PFSK-1 (cell line): ENCODE data around the gene ANO6.
A peak's percentile ranks its signal among the peaks of the same experiment; 100 is the strongest.

ENCODE experiments used
- FOXP2 ChIP-seq: optimal IDR thresholded peaks from 2 replicates; pipeline ENCODE3; 2011; ENCODE audit warnings: borderline replicate concordance, control low read depth, inconsistent platforms; ENCODE audit not compliant: insufficient read depth; ENCODE audit errors: extremely low read length, extremely low read depth
- POLR2AphosphoS5 ChIP-seq: IDR thresholded peaks from 2 replicates; pipeline ENCODE4 v1.6.1; 2012; ENCODE audit warnings: low read depth, mild to moderate bottlenecking, control low read depth, low read length, moderate library complexity
- REST ChIP-seq, 2 experiments: IDR thresholded peaks; 2 replicates each; pipeline versions ENCODE4 v1.6.1 to v1.8.0; 2011 to 2012; ENCODE audit warnings: low read depth in 2 of 2, low read length in 2 of 2, control low read depth in 1 of 2, inconsistent platforms in 1 of 2, mild to moderate bottlenecking in 1 of 2, moderate library complexity in 1 of 2; ENCODE audit not compliant: insufficient read depth in 1 of 2
- SIN3A ChIP-seq: IDR thresholded peaks from 2 replicates; pipeline ENCODE4 v1.6.1; 2012; ENCODE audit warnings: mild to moderate bottlenecking, low read length, moderate library complexity, borderline replicate concordance; ENCODE audit not compliant: insufficient read depth
- TAF1 ChIP-seq: IDR thresholded peaks from 2 replicates; pipeline ENCODE4 v1.6.1; 2012; ENCODE audit warnings: low read length, control low read depth, borderline replicate concordance; ENCODE audit not compliant: insufficient read depth

ANO6 gene

DNA sequence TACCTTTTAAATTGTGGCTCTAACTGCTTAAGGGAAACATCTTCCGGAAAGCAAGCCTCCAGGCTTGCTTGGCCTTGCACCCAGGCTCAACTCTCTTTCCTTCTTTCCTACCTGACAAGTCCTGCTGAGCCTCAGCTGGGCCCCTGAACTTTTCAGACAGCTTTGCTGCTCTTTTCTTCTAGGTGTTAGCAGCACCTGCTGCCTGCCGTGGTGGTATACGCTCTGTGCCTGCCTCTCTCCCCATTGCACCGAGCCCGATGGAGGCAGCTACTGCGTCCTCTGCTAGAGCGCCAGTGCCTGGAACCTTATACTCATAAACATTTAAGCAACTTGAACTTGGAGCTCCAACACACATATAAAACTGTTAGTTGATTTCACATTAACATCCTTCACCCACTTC, 195.7 kb downstream of the ANO6 start:
- TF ChIP-seq FOXP2 = no peak
- no peak for TF ChIP-seq SIN3A
- TF ChIP-seq POLR2AphosphoS5 = no peak
- no peak for TF ChIP-seq REST (IDR thresholded peaks at IDR 0.05; ENCODE audit: insufficient read depth in 1 of 2, low read depth in 2 of 2, low read length in 2 of 2)
- no peak for TF ChIP-seq TAF1

DNA sequence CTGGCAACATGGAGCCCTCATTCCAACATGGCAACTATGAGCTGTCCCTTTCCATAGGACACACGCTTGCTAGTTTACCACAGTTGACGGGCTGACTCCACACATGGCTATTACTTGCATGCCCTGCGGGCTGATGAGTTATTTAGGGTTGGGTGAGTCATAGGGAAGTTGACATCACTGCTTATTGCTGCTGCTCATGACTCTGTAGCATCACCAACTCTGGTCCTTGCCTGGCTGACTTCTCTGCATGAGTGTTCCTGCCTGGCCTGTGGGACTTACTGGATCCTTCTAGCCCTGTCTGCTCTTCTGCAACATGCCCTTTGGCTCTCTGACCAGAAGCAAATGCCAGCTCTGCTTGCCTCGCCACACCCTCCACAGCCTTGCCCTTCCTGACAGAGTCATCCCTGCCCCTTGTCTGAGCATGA, 199.5 kb downstream of the ANO6 start:
- TF ChIP-seq FOXP2 = peak; percentile 72
- TF ChIP-seq REST (IDR thresholded peaks at IDR 0.05; ENCODE audit: insufficient read depth in 1 of 2, low read depth in 2 of 2, low read length in 2 of 2) = 0 out of 4 replicates have a peak, but pooled peaks of 1 of the 2 experiments have one; percentile 11
- no peak for TF ChIP-seq TAF1
- TF ChIP-seq POLR2AphosphoS5 = no peak
- no peak for TF ChIP-seq SIN3A

DNA sequence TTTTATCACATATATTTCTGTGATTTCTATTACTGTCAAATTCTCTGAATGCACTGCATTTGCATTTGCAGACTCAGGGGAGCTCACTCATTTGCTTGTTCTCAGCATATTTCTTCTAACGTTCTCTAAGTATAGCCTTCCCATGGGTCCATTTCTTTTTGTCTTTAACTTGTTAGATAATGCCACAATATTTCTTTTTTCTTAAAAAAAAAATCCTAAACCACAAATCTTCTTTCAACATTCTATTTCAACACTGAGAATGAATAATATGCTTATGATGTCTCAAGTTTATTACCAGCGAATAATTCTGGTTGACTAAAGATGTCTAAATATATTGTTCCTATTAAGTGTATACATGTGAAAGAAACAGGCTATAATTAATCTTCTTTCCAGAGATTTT, 200.2 kb downstream of the ANO6 start:
- TF ChIP-seq TAF1 (no peak), REST (IDR thresholded peaks at IDR 0.05; ENCODE audit: insufficient read depth in 1 of 2, low read depth in 2 of 2, low read length in 2 of 2) (no peak), POLR2AphosphoS5 (no peak), SIN3A (no peak), FOXP2 (no peak)

- TF ChIP-seq REST (IDR thresholded peaks at IDR 0.05; ENCODE audit: insufficient read depth in 1 of 2, low read depth in 2 of 2, low read length in 2 of 2) (no peak), TAF1 (no peak), FOXP2 (no peak), SIN3A (no peak), POLR2AphosphoS5 (no peak)
These were observed 202.6 kb downstream of the ANO6 start for GRCh38 chr12:45418520-45418919.

- TF ChIP-seq SIN3A (no peak), REST (IDR thresholded peaks at IDR 0.05; ENCODE audit: insufficient read depth in 1 of 2, low read depth in 2 of 2, low read length in 2 of 2) (no peak), FOXP2 (no peak), POLR2AphosphoS5 (no peak), TAF1 (no peak)
These were observed 203.5 kb downstream of the ANO6 start for GRCh38 chr12:45419317-45419814.
